Measurements from ENCODE around the gene USP2.
A peak's percentile ranks its signal among the peaks of the same experiment; 100 is the strongest.

Gene USP2

GRCh38 chr11:119343726-119344125 is 37.8 kb downstream of the USP2 start:
- no peak for DNase-seq (ENCODE audit: extremely low read depth in 1 of 2, low read depth in 1 of 2)

DNA sequence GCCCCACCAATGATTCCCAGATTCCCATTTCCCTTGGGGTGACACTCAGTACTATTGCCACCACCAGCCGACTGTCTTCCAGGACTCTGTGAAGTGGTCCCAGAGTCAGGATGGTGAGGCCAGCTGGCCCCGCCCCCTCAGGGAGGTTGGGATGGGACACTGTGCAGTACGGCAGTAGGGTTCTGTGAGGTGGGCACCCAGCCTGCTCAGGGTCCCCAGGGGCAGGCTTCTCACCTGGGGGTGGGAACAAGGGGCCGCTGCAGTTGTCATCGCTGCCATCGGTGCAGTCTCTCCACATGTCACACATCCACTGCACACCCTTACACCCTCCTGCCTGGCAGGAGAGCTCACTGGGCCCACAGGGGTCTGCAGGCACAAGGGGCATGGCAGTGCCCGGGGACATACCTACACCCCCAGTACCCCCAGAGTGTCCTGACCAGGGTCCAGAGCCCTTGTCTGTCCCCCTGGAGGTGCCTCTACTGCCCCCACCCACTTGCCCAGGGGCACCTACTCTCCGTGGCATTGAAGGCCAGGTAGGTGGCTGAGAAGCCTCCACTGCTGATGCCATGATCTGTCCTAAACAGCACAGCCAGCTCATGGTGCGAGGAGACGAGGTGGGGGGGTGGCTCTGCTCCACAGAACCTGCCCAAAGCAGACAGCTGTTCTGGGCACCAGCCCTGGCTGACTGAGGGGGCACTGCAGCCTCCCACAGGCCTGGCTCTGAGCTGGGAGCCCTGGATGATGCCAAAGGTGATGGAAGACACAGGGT is 38.9 kb downstream of the USP2 start:
- no peak for DNase-seq (ENCODE audit: extremely low read depth in 1 of 2, low read depth in 1 of 2)

DNA sequence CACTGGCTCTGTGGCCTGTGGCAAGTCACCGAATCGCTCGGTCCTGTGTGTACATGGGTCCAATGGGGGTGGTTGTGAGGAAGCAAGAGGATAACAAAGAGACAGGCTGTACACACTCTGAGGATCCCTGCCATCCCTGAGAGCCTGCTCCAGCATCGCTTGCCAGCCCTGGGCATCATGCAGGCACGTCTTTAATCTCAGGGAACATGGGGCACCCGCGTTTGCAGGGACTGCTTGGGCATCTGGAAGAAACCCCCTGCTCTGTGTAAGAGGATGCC is 39.5 kb downstream of the USP2 start:
- no peak for DNase-seq (ENCODE audit: extremely low read depth in 1 of 2, low read depth in 1 of 2)

DNA sequence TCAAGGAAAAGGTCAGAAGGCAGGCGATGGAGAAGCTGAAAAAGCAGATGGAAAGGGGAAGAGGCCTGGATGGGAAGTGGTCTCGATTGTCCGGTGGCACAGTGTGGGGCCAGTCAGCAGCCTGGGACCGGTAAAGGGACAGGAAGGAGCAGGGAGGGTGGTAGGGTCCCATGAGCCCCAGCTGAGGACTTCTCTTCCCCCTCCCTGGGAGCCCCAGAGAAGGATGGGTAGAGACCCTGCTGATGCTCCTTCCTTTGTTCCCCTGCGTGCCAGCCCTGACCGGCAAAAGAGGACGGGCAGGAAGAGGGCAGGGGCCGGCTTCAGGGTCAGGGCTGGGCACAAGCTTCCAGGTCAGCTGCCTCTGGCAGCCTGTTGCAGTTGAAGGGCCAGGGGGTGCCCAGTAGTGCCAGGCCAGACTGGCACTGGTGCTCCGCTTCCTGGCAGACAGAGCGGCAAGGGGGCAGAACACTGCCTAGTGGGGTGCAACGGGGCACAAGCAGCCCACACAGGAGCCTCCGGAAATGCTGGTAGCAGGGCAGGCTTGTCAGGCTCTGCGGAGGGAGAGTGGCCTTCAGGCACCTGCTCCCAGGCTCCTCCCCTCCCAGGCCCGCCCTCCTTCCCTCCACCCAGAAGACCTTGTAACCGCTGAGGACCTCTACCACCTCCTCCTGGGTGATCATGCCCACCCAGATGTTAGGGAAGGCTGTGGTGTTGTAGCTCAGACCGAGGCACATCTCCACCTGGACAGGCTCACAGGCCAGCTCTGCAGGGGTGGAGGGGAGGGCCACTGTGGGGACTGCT is 40.1 kb downstream of the USP2 start:
- no peak for DNase-seq (ENCODE audit: extremely low read depth in 1 of 2, low read depth in 1 of 2)

DNA sequence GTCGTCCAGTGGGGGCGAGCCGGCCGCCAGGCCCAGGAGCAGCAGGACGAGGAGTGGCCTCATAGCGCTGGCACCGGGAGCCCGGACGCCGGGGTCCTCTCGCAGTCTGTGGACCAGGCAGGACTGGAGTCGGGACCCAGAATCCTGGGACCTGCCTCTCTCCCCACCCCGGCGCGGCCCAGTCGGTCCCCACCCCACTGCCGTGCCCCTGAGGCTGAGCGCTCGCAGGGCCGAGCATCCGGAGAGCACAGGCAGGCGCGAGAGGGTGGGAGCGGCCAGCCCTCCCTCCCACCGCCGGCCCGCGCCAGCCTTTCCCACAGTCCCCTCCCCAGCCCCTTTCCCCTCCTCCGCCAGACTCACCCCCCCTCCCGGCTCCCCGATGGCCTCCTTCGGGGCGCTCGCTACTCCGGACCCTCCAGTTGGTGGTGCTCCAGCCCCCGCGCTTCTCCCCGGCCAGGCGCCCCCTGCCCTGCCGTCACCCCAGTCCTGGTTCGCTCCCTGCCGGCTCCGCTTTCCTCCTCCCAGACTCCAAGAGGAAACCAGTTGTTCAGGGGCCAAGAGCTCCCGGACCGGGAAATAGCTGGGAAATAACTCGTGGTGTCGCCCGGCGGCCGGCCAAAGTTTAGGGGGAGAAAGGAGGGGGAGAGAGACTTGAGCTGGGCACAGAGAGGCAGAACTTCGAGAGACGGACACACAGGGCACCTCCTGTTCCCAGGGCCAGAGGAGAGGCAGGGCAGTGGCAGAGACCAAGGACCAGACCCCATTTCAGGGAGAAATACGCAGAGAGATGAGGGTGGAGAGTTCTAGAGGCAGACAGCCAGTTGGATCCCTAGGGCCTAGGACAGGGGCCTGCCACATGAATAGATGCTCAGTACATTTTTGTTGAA is 40.9 kb downstream of the USP2 start, which contains the start of gene C1QTNF5:
Gene C1QTNF5, minus strand, starts transcription at position 549 of the 887 bp plus-strand sequence. Its CDS starts 486 bp downstream, at position 63.
- DNase-seq (ENCODE audit: extremely low read depth in 1 of 2, low read depth in 1 of 2), result no peak

GRCh38 chr11:119339589-119340334 is 41.7 kb downstream of the USP2 start:
- no peak for DNase-seq (ENCODE audit: extremely low read depth in 1 of 2, low read depth in 1 of 2)

GRCh38 chr11:119338965-119339588 is 42.4 kb downstream of the USP2 start:
- no peak for DNase-seq (ENCODE audit: extremely low read depth in 1 of 2, low read depth in 1 of 2)

DNA sequence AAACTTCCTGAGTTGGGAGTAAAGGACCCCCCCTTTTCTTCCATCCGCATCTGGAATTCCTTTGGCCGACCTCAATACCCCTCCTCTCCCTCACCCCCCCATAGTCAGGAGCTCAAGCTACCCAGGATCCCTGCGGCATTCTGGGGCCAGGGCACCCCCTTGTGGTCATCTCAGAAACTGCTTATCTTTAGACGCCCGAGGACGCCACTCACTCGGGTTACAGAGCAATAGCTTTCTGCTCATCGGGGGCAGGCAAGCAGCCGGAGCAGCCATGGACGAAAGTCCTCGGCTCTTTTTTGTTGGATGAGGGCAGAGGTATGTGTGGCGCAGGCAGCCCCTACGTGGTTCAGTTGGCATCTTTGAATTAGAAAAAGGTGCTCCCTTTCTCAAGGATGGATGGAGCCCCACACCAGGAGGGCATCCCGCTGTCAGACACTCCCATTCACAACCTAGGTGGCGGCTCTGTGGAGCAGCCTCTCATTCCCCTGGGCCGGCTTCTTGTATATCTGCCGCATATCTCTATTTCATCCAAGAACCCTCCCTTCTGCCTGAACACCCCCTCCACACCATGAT is 43.1 kb downstream of the USP2 start:
- peak in 1 of 2 donors; percentile 51 for DNase-seq (ENCODE audit: extremely low read depth in 1 of 2, low read depth in 1 of 2)

- no peak for DNase-seq (ENCODE audit: extremely low read depth in 1 of 2, low read depth in 1 of 2)
Measured at GRCh38 chr11:119337581-119338317, 43.7 kb downstream of the USP2 start.

- DNase-seq (ENCODE audit: extremely low read depth in 1 of 2, low read depth in 1 of 2), result no peak
Measured at GRCh38 chr11:119336744-119337469, 44.6 kb downstream of the USP2 start.

DNA sequence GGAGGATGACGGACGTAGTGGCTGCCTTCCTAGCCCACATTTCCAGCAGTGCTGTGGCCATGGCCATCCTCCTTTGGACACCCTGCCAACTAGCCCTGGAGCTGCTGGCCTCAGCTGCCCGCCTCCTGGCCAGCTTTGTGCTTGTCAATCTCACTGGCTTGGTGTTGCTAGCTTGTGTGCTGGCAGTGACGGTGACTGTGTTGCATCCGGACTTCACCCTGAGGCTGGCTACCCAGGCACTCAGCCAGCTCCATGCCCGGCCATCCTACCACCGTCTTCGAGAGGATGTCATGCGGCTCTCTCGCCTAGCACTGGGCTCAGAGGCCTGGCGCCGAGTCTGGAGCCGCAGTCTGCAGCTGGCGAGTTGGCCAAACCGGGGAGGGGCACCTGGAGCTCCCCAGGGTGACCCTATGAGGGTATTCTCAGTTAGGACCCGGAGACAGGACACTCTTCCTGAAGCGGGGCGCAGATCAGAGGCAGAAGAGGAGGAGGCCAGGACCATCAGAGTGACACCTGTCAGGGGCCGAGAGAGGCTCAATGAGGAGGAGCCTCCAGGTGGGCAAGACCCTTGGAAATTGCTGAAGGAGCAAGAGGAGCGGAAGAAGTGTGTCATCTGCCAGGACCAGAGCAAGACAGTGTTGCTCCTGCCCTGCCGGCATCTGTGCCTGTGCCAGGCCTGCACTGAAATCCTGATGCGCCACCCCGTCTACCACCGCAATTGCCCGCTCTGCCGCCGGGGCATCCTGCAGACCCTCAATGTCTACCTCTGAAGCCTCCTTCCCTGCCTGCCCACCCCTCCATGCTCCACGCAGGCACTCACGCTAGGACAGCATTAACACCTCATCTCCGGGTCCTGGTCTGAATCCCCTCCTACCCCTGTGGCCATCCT is 45.6 kb downstream of the USP2 start:
- DNase-seq (ENCODE audit: extremely low read depth in 1 of 2, low read depth in 1 of 2), result no peak

- no peak for DNase-seq (ENCODE audit: extremely low read depth in 1 of 2, low read depth in 1 of 2)
Measured at GRCh38 chr11:119335091-119335654, 46.3 kb downstream of the USP2 start.

DNA sequence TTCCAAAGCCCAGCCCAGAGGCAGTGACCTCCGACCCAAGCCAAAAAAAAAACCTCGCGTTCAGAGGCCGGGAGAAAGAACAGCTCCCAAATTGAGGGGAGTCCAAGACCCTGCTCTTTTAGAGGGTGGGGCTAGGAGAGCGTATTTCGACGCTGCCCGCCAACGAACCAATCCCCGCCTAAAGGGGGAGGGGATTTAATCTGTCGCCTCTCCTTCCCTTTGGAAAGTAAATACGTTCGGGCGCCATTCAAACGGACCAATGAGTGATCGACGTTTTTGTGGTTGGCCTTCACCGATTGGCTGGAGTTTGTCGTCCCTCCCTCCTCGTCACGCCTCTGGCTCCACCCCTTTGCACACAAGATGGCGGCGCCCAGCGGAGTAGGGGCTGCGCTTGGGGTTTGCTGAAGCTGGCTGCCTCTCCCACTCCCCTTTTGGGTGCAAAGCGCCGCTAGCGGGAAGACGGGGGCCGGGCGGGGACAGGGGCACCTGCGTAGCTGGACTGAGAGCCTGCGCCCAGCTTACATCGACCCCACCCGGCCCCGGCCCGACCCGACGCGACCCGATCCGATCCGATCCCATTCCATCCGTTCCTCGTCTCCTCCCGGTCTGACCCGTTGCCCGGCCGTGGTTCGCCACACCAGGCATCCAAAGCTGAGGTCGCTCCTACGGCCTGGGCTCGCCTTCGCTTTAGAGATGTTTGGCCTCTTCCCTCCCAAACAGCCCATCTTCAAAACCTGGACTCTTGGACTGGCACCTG is 47.1 kb downstream of the USP2 start, which contains the start of gene RNF26:
Gene RNF26, plus strand, starts transcription at position 354 of the 757 bp plus-strand sequence. CDS start 596 bp downstream, outside the sequence.
- DNase-seq (ENCODE audit: extremely low read depth in 1 of 2, low read depth in 1 of 2), result peak; percentile 83 to 88

DNA sequence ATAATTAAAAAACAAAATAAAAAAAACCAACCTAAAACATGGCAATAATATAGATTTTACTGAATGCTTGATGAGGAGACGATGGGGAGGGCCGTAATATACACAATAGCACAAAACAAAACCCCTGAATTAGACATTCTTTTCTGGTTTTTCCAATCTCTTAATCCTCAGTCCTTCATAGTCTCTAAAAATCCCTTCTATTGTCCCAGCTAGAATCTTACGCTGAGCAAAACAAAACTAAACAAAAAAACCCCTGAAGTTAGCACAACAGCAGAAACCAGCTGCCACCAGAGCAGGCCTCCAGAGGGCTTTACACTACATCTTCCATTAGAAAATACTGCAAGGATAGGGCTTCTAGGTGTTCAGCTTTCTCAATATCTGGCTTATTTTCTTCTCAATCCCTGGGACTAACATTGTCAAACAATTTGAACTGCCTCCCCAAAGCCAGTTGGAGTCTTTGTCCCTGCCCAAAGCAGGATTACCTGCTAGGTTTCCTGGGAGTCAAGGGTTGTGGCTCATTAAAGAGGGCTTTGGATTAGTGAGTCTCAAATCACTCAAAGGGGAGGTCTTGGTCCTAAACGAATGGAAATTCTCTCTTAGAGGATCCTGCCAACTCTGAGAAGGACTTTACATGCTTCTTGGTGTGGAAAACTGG is 49.3 kb downstream of the USP2 start:
- no peak for DNase-seq (ENCODE audit: extremely low read depth in 1 of 2, low read depth in 1 of 2)

GRCh38 chr11:119330237-119330636 is 51.3 kb downstream of the USP2 start:
- no peak for DNase-seq (ENCODE audit: extremely low read depth in 1 of 2, low read depth in 1 of 2)

DNA sequence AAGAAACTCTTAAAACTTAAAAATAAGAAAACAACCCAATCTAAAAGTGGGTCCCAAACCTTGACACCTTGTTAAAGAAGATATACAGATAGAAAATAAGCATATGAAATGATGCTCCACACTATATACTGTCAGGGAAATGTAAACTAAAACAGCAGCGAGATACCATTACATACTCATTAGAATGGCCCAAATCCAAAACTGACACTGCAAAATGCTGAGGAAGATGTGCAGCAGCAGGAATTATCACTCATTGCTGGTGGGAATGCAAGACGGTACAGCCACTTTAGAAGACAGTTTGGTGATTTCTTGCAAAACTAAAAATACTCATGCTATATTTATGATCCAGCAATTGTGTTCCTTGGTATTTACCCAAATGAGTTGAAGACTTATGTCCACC is 52.2 kb downstream of the USP2 start:
- no peak for DNase-seq (ENCODE audit: extremely low read depth in 1 of 2, low read depth in 1 of 2)
